Parathyroid adenoma (tissue), 2 donors: ENCODE measurements around the gene TMEM101.
"Not testable (repeated sequence)": the region's sequence is repeated elsewhere in the genome, so short reads cannot be mapped to it uniquely, and the experiment has no call there.

Source experiments
- H2AFZ ChIP-seq: fragments of 300-600 bp; sonication (generic); one replicate; pipeline ENCODE4 v1.7.0; 2017; ENCODE audit warnings: antibody characterized with exemption, mild to moderate bottlenecking
- H3K27ac ChIP-seq: fragments of 300-600 bp; sonication (generic); one replicate; pipeline ENCODE4 v1.7.0; 2017
- H3K27me3 ChIP-seq: fragments of 300-600 bp; sonication (generic); one replicate; pipeline ENCODE4 v1.7.0; 2017; ENCODE audit warnings: low read length; ENCODE audit not compliant: control insufficient read depth, insufficient read depth
- H3K36me3 ChIP-seq: fragments of 300-600 bp; sonication (generic); one replicate; pipeline ENCODE4 v1.7.0; 2017; ENCODE audit warnings: low read length; ENCODE audit not compliant: control insufficient read depth, insufficient read depth
- H3K4me1 ChIP-seq: fragments of 300-600 bp; sonication (generic); one replicate; pipeline ENCODE4 v1.7.0; 2017; ENCODE audit warnings: control low read depth
- H3K4me2 ChIP-seq: fragments of 300-600 bp; sonication (generic); one replicate; pipeline ENCODE4 v1.7.0; 2017; ENCODE audit warnings: low read length
- H3K4me3 ChIP-seq: fragments of 300-600 bp; sonication (generic); one replicate; pipeline ENCODE4 v1.7.0; 2017; ENCODE audit warnings: low read depth, low read length
- H3K79me2 ChIP-seq: fragments of 300-600 bp; sonication (generic); one replicate; pipeline ENCODE4 v1.7.0; 2017; ENCODE audit warnings: control low read depth
- H3K9ac ChIP-seq: fragments of 300-600 bp; sonication (generic); one replicate; pipeline ENCODE4 v1.7.0; 2017; ENCODE audit warnings: mild to moderate bottlenecking
- H3K9me3 ChIP-seq: fragments of 300-600 bp; sonication (generic); one replicate; pipeline ENCODE4 v1.7.0; 2017; ENCODE audit warnings: low read length; ENCODE audit not compliant: control insufficient read depth
- TF ChIP-seq, protein P1 (sequence below): fragments of 300-600 bp; sonication (generic); IDR thresholded peaks from one replicate; pipeline ENCODE4 v1.7.0; 2017; ENCODE audit warnings: antibody characterized with exemption, mild to moderate bottlenecking
- donor health status: primary hyperparathyroidism.

The TMEM101 gene

DNA sequence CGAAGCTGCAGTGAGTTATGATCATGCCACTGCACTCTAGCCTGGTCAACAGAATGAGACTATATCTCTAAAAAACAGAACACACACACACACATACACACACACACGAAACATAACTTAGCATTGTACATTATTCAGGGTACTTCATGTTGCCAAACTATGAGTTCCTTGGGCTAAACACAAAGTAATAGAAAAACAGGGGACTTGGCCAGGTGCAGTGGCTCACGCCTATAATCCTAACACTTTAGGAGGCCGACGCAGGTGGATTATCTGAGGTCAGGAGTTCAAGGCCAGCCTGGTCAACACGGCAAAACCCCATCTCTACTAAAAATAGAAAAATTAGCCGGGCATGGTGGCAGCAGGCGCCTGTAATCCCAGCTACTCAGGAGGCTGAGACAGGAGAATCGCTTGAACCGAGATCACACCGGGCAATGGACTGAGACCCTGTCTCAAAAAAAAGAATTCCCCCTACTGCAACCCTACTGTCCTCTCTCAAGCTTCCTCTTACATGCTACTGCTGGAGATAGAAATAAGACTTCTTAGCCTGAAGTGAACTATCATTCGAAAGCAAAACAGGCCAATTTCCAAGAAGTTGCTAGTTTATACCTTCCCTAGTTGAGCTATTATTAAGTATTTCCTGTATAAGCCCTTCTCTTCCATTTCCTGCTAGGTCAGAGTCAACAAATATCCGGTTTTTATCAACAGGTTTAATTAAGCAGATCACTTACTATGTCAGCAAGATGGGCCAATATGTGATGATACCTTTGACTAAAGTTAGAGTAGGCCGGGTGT is 44.5 kb upstream of the TMEM101 start:
- H3K9ac ChIP-seq, result no peak overlapping the region
- H3K4me3 ChIP-seq, result no peak overlapping the region
- H3K4me1 ChIP-seq, result no peaks in the 10 kb centered on the region
- H3K79me2 ChIP-seq, result peaks cover 62% of the 10 kb centered on the region
- H3K27me3 ChIP-seq, result no peaks in the 10 kb centered on the region
- no peak overlapping the region for H3K4me2 ChIP-seq
- no peak overlapping the region for H3K27ac ChIP-seq
- H2AFZ ChIP-seq, result no peak overlapping the region
- TF ChIP-seq, protein P1, sequence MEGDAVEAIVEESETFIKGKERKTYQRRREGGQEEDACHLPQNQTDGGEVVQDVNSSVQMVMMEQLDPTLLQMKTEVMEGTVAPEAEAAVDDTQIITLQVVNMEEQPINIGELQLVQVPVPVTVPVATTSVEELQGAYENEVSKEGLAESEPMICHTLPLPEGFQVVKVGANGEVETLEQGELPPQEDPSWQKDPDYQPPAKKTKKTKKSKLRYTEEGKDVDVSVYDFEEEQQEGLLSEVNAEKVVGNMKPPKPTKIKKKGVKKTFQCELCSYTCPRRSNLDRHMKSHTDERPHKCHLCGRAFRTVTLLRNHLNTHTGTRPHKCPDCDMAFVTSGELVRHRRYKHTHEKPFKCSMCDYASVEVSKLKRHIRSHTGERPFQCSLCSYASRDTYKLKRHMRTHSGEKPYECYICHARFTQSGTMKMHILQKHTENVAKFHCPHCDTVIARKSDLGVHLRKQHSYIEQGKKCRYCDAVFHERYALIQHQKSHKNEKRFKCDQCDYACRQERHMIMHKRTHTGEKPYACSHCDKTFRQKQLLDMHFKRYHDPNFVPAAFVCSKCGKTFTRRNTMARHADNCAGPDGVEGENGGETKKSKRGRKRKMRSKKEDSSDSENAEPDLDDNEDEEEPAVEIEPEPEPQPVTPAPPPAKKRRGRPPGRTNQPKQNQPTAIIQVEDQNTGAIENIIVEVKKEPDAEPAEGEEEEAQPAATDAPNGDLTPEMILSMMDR, result no peak
- no peaks in the 10 kb centered on the region for H3K9me3 ChIP-seq
- no peaks in the 10 kb centered on the region for H3K36me3 ChIP-seq

DNA sequence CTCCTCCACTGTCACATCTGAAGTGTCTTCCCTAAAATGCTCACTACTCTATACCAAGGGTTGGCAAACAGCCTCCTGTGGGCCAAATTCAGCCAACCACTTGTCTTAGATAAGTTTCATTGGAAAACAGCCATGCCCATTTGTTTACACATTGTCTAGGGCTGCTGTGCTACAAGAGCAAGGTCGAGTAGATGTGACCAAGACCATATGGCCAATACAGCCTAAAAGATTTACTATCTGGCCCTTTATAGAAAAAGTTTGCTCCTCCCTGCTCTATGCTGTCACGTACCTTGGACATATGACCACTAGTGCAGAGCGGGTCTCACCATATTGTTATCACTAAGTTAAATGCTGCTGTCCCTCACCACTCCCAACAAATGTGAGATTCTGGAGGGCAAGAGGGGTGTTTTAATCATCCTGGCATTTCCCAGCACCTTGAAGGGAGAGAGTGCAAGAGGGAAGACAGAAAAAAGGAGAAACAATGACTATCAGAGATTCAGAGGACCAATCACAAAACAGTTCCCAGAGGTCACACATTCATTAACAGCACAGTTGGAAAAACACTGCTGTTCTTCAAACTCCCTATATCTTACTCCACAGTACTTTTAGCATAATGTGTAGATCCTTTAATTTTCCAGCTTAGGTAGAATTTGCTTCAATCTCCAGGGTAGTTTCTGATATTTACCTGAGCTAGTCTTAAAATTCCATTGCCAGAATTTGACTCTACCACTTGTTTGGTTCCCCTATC is 38.5 kb upstream of the TMEM101 start:
- H3K4me1 ChIP-seq, result peaks cover 6% of the 10 kb centered on the region
- H3K27me3 ChIP-seq, result no peaks in the 10 kb centered on the region
- no peak overlapping the region for H2AFZ ChIP-seq
- TF ChIP-seq, protein P1, result no peak
- H3K27ac ChIP-seq, result no peak overlapping the region
- H3K9me3 ChIP-seq, result no peaks in the 10 kb centered on the region
- no peak overlapping the region for H3K4me2 ChIP-seq
- no peak overlapping the region for H3K4me3 ChIP-seq
- H3K36me3 ChIP-seq, result no peaks in the 10 kb centered on the region
- H3K9ac ChIP-seq, result no peak overlapping the region
- peaks cover 68% of the 10 kb centered on the region for H3K79me2 ChIP-seq

GRCh38 chr17:44049294-44050060 is 34.7 kb upstream of the TMEM101 start:
- Histone ChIP-seq H3K36me3 (no peaks in the 10 kb centered on the region), H3K79me2 (peaks cover 59% of the 10 kb centered on the region), H3K27me3 (no peaks in the 10 kb centered on the region)

GRCh38 chr17:44046893-44047292 is 32.1 kb upstream of the TMEM101 start:
- not testable (repeated sequence) for H2AFZ ChIP-seq, H3K27ac ChIP-seq, H3K4me1 ChIP-seq, H3K9ac ChIP-seq, H3K4me3 ChIP-seq, H3K4me2 ChIP-seq, H3K9me3 ChIP-seq, H3K27me3 ChIP-seq, H3K36me3 ChIP-seq
- H3K79me2 ChIP-seq, result peaks cover 58% of the 10 kb centered on the region

More at GRCh38 chr17:44049294-44050060, 34.7 kb upstream of the TMEM101 start:
- H3K4me3 ChIP-seq, result no peak overlapping the region
- no peak overlapping the region for H3K4me2 ChIP-seq
- H3K9me3 ChIP-seq, result no peaks in the 10 kb centered on the region
- H3K9ac ChIP-seq, result no peak overlapping the region
- peaks cover 6% of the 10 kb centered on the region for H3K4me1 ChIP-seq
- no peak overlapping the region for H3K27ac ChIP-seq
- no peak overlapping the region for H2AFZ ChIP-seq
- TF ChIP-seq, protein P1, result no peak

DNA sequence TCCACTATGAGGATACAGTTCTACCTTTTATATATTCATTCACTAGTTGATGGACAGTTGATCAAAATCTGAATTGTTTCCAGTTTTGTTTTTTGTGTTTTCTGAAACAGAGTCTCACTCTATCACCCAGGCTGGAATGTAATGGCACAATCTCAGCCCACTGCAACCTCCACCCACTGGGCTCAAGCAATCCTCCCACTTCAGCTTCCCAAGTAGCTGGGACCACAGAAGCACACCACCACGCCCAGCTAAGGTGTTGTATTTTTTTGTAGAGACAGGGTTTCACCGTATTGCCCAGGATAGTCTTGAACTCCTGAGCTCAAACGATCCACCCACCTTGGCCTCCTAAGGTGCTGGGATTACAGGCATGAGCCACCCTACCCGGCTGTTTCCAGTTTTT is 30.7 kb upstream of the TMEM101 start:
- Histone ChIP-seq H3K4me2 (no peak overlapping the region), H3K27ac (no peak overlapping the region)

More for the DNA sequence above, 30.7 kb upstream of the TMEM101 start:
- H3K9ac ChIP-seq, result no peak overlapping the region
- no peaks in the 10 kb centered on the region for H3K9me3 ChIP-seq
- no peak overlapping the region for H2AFZ ChIP-seq
- no peaks in the 10 kb centered on the region for H3K27me3 ChIP-seq
- TF ChIP-seq, protein P1, result no peak
- H3K4me1 ChIP-seq, result peaks cover 12% of the 10 kb centered on the region
- no peaks in the 10 kb centered on the region for H3K36me3 ChIP-seq
- no peak overlapping the region for H3K4me3 ChIP-seq
- peaks cover 44% of the 10 kb centered on the region for H3K79me2 ChIP-seq
